K562 treated with DMSO at 1 percent for 4 hours (cell line): ENCODE data around the gene TTLL11. TPM values are rescaled to one million over a fixed set of nuclear protein-coding genes. Genes with fewer than 3 reads are reported as not detected.

ENCODE experiments used
- total RNA-seq: library from RNA; unstranded; fragments of 300-600 nt; gene quantifications from 2 replicates; pipeline ENCODE4 v1.2.3, GENCODE V29; 2022; ENCODE audit not compliant: insufficient read depth

The TTLL11 gene, protein sequence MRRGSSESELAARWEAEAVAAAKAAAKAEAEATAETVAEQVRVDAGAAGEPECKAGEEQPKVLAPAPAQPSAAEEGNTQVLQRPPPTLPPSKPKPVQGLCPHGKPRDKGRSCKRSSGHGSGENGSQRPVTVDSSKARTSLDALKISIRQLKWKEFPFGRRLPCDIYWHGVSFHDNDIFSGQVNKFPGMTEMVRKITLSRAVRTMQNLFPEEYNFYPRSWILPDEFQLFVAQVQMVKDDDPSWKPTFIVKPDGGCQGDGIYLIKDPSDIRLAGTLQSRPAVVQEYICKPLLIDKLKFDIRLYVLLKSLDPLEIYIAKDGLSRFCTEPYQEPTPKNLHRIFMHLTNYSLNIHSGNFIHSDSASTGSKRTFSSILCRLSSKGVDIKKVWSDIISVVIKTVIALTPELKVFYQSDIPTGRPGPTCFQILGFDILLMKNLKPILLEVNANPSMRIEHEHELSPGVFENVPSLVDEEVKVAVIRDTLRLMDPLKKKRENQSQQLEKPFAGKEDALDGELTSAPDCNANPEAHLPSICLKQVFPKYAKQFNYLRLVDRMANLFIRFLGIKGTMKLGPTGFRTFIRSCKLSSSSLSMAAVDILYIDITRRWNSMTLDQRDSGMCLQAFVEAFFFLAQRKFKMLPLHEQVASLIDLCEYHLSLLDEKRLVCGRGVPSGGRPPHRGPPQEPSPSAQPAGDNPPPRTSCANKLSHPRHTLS
- total RNA-seq, result 4.0 and 4.5 TPM in 2 replicates

DNA sequence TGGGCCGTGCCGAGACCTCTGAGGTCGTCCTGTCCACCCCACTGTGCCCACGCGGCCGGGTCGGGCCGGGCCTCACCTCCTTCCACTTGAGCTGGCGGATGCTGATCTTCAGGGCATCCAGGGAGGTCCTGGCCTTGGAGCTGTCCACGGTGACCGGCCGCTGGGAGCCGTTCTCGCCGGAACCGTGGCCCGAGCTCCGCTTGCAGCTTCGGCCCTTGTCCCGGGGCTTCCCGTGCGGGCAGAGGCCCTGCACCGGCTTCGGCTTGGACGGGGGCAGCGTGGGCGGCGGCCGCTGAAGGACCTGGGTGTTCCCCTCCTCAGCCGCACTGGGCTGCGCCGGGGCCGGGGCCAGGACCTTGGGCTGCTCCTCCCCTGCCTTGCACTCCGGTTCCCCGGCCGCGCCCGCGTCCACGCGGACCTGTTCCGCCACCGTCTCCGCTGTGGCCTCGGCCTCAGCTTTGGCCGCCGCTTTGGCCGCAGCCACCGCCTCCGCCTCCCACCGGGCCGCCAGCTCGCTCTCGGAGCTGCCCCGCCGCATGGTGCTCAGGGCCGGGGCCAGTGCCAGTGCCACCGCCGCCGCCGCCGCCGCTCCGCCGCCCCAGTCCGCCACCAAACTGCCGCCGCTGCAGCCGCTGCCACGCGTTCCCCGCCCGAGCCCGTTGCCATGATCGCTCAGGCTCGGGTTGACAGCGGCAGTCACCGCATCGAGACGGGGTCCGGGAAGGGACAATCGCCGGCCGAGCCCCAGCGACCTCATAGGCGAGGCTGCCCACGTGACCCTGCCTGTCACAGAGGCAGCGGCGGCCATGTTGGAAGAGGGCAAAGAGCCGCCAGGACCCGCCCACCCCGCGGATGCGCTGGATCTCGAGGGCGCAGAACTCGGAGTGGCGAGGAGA, at the start of gene TTLL11:
TSS of gene TTLL11 (minus strand) at position 698 of the 896 bp plus-strand sequence. CDS start at position 538, 160 bp downstream.

Other genes with a start within 250 kb of the TTLL11 start
- 176 and 177 TPM in 2 replicates for gene NDUFA8, start 66.5 kb upstream of the TTLL11 start, total RNA-seq
- gene MORN5, start 66.6 kb upstream of the TTLL11 start, total RNA-seq, result not detected in 2 replicates
- 2.3 and 3.5 TPM in 2 replicates for gene LHX6, start 135.6 kb upstream of the TTLL11 start, total RNA-seq
- gene RBM18, start 171.5 kb upstream of the TTLL11 start, total RNA-seq, result 9.6 and 15.9 TPM in 2 replicates
- gene MRRF, start 171.6 kb upstream of the TTLL11 start, total RNA-seq, result 22.6 and 24.5 TPM in 2 replicates